ENCODE measurements around the gene CNTNAP2.

Gene CNTNAP2

DNA sequence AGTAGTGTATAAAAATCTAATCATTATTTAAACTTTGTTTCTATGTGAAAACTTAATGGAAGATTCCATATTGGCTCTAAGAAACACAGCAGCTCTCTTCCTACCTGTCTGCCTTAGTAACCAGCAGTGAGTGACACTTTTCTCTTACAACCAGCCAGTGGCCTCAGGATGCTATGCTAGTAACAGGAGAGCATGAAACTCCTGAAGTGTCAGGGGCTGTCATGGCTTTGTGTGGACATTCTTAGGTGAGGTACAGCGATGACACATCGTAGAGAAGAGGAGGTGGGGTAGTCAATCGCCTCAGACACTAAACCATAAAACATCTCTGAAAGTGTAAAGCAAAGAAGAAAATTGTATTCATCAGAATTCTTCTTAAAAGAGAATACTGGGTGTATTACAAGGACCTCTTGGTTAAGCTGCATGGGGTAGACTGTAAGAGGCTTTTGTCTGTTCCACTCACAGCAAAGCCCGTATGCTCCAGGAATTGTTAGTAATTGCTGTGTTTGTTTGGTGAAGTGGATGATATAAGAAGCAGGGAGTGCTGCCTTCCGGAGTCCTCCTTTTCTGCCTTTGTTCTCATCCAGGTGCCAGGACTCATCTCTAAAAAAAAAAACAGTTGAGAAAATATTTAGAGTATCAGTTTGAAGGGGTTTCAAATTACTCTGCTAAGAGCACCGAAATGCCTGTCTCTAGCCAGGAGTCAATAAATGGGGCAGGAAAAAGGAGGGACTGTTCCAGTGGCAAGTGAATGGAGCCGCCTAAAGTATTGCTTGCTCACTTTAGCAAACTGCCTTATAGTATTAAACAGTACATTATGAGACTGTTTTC is 518.8 kb downstream of the CNTNAP2 start:
- TF ChIP-seq Cebpa-rat (IDR thresholded peaks at IDR 0.05): no peak
- no peak overlapping the region for H3K4me2 ChIP-seq
- H3K9me3 ChIP-seq (replicated peaks in 1 of 11): no peaks in the 10 kb centered on the region
- no peaks in the 10 kb centered on the region for H4K20me1 ChIP-seq
- no peaks in the 10 kb centered on the region for H3K27me3 ChIP-seq
- H3K27ac ChIP-seq: no peak overlapping the region
- no peak overlapping the region for H3K4me3 ChIP-seq
- no peak overlapping the region for H3K9ac ChIP-seq
- H3K36me3 ChIP-seq: no peaks in the 10 kb centered on the region
- no peaks in the 10 kb centered on the region for H3K4me1 ChIP-seq

DNA sequence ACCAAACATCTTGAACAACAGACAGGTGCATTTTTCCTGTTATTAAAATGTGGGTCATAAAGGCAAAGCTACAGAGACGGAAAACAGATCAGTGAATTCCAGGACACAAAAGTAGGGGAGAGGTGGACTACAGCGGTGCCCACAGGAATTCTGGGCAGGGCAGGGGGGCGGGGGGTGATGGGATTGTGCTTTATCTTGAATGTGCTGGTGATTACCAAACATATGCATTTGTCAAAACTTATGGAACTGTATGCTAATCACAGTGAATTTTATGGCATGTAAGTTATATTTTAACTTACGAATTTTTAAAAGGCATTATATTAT is 519.4 kb downstream of the CNTNAP2 start:
- TF ChIP-seq Cebpa-rat (IDR thresholded peaks at IDR 0.05): no peak
- H3K9me3 ChIP-seq (replicated peaks in 1 of 11): no peaks in the 10 kb centered on the region
- no peaks in the 10 kb centered on the region for H3K4me1 ChIP-seq
- no peaks in the 10 kb centered on the region for H3K27me3 ChIP-seq
- H3K36me3 ChIP-seq: no peaks in the 10 kb centered on the region
- H3K4me2 ChIP-seq: no peak overlapping the region
- H3K4me3 ChIP-seq: no peak overlapping the region
- no peak overlapping the region for H3K27ac ChIP-seq
- no peaks in the 10 kb centered on the region for H4K20me1 ChIP-seq
- H3K9ac ChIP-seq: no peak overlapping the region

GRCh38 chr7:146636581-146636980 is 520.0 kb downstream of the CNTNAP2 start:
- no peak overlapping the region for H3K4me3 ChIP-seq
- no peak overlapping the region for H3K4me2 ChIP-seq
- H4K20me1 ChIP-seq: no peaks in the 10 kb centered on the region
- no peak overlapping the region for H3K27ac ChIP-seq
- H3K9ac ChIP-seq: no peak overlapping the region
- H3K36me3 ChIP-seq: no peaks in the 10 kb centered on the region
- TF ChIP-seq Cebpa-rat (IDR thresholded peaks at IDR 0.05): no peak
- no peaks in the 10 kb centered on the region for H3K27me3 ChIP-seq
- no peaks in the 10 kb centered on the region for H3K4me1 ChIP-seq
- H3K9me3 ChIP-seq (replicated peaks in 1 of 11): no peaks in the 10 kb centered on the region

- Histone ChIP-seq H3K27ac (no peak overlapping the region), H4K20me1 (no peaks in the 10 kb centered on the region), H3K4me2 (no peak overlapping the region), H3K9me3 (replicated peaks in 1 of 11) (no peaks in the 10 kb centered on the region), H3K4me1 (no peaks in the 10 kb centered on the region), H3K36me3 (no peaks in the 10 kb centered on the region), H3K9ac (no peak overlapping the region), H3K4me3 (no peak overlapping the region), H3K27me3 (no peaks in the 10 kb centered on the region)
- TF ChIP-seq Cebpa-rat (IDR thresholded peaks at IDR 0.05): no peak
These were observed 522.7 kb downstream of the CNTNAP2 start for GRCh38 chr7:146639291-146639690.

DNA sequence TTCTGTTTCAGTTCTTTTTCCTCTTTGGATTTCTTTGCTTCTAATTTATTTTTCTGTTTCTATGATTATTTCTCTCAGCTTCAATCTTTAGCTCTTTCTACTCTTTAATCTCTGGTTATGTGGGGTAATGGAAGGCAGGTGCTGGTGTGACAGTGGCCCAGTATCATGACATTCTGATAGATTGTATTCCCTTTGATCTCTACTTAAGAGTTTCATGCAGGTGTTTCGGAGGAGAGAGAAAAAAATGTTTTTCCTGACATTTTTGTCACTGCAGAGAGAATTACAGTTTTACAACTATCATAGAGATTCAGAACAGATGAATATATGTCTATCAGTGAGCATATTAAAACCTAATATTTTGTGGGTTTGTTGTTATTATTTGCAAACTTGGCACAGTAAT is 524.9 kb downstream of the CNTNAP2 start:
- no peak for TF ChIP-seq Cebpa-rat (IDR thresholded peaks at IDR 0.05)
- Histone ChIP-seq H4K20me1 (no peaks in the 10 kb centered on the region), H3K27me3 (no peaks in the 10 kb centered on the region), H3K27ac (no peak overlapping the region), H3K9me3 (replicated peaks in 1 of 11) (no peaks in the 10 kb centered on the region), H3K4me2 (no peak overlapping the region), H3K36me3 (no peaks in the 10 kb centered on the region), H3K4me3 (no peak overlapping the region), H3K4me1 (no peaks in the 10 kb centered on the region), H3K9ac (no peak overlapping the region)

GRCh38 chr7:146645383-146645976 is 528.9 kb downstream of the CNTNAP2 start:
- no peak overlapping the region for H3K4me2 ChIP-seq
- H3K9me3 ChIP-seq (replicated peaks in 1 of 11): no peaks in the 10 kb centered on the region
- no peaks in the 10 kb centered on the region for H3K27me3 ChIP-seq
- no peak for TF ChIP-seq Cebpa-rat (IDR thresholded peaks at IDR 0.05)
- no peak overlapping the region for H3K9ac ChIP-seq
- no peak overlapping the region for H3K4me3 ChIP-seq
- H3K36me3 ChIP-seq: no peaks in the 10 kb centered on the region
- H4K20me1 ChIP-seq: no peaks in the 10 kb centered on the region
- no peaks in the 10 kb centered on the region for H3K4me1 ChIP-seq
- no peak overlapping the region for H3K27ac ChIP-seq

- H3K9ac ChIP-seq: no peak overlapping the region
- no peaks in the 10 kb centered on the region for H3K36me3 ChIP-seq
- H3K4me1 ChIP-seq: no peaks in the 10 kb centered on the region
- TF ChIP-seq Cebpa-rat (IDR thresholded peaks at IDR 0.05): no peak
- no peaks in the 10 kb centered on the region for H3K27me3 ChIP-seq
- H3K9me3 ChIP-seq (replicated peaks in 1 of 11): no peaks in the 10 kb centered on the region
- no peaks in the 10 kb centered on the region for H4K20me1 ChIP-seq
- H3K4me2 ChIP-seq: no peak overlapping the region
- H3K4me3 ChIP-seq: no peak overlapping the region
- H3K27ac ChIP-seq: no peak overlapping the region
These were observed 530.8 kb downstream of the CNTNAP2 start for GRCh38 chr7:146647445-146647844.

- peaks cover 4 to 22% (median 13%) of the 10 kb centered on the region in 10 experiments; a peak in 16 of 20 replicates for H3K4me1 ChIP-seq
These were observed 535.6 kb downstream of the CNTNAP2 start for GRCh38 chr7:146652176-146652575.

DNA sequence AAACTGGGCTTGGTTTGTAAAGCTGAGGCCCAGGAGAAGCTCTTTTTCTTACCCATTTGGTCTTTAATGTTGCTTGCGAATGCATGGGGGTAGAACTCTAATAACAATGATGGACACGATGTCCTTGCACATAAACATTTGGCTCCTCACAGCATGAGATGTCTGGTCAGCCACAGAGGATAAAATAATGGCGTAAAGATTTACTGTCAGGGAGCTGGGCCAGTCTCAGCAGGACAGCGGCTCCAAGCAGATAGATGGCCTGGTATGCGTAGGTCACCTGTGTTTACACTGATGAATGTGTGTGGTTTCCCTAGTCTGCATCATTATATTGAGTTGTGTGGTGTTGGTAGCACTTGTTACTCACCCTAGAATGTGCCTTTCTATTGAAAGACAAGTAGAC is 537.4 kb downstream of the CNTNAP2 start:
- no peak overlapping the region for H3K27ac ChIP-seq
- TF ChIP-seq Cebpa-rat (IDR thresholded peaks at IDR 0.05): no peak
- H3K36me3 ChIP-seq: no peaks in the 10 kb centered on the region
- no peaks in the 10 kb centered on the region for H3K9me3 ChIP-seq (replicated peaks in 1 of 11)
- no peak overlapping the region for H3K4me3 ChIP-seq
- H4K20me1 ChIP-seq: no peaks in the 10 kb centered on the region
- no peak overlapping the region; a peak in 1 of 22 replicates for H3K4me2 ChIP-seq
- no peak overlapping the region for H3K9ac ChIP-seq
- H3K4me1 ChIP-seq: peaks cover 4 to 22% (median 13%) of the 10 kb centered on the region in 10 experiments; a peak in 16 of 20 replicates
- no peaks in the 10 kb centered on the region for H3K27me3 ChIP-seq

More at GRCh38 chr7:146652176-146652575, 535.6 kb downstream of the CNTNAP2 start:
- Histone ChIP-seq H3K9ac (no peak overlapping the region), H3K36me3 (no peaks in the 10 kb centered on the region), H3K4me3 (no peak overlapping the region), H3K27me3 (no peaks in the 10 kb centered on the region), H3K4me2 (no peak overlapping the region), H4K20me1 (no peaks in the 10 kb centered on the region), H3K27ac (no peak overlapping the region), H3K9me3 (replicated peaks in 1 of 11) (no peaks in the 10 kb centered on the region)
- no peak for TF ChIP-seq Cebpa-rat (IDR thresholded peaks at IDR 0.05)

Measured in BLaER1 treated with 17β-estradiol and CSF1 and Interleukin-3, amounts not matched to agents 10 nM and 100 nM (cell line).